Neuron (in vitro differentiated cells): ENCODE measurements around the gene CLIC6.

ENCODE experiments used
- H2AFZ ChIP-seq: one replicate; pipeline ENCODE4 v1.6.1; 2013; ENCODE audit warnings: low read depth, mild to moderate bottlenecking, inconsistent platforms, low read length, moderate library complexity
- H3K27me3 ChIP-seq: one replicate; pipeline ENCODE4 v1.6.1; 2013; ENCODE audit warnings: low read length; ENCODE audit not compliant: insufficient read depth
- H3K36me3 ChIP-seq: one replicate; pipeline ENCODE4 v1.6.1; 2013; ENCODE audit warnings: low read length; ENCODE audit not compliant: insufficient read depth
- H3K4me1 ChIP-seq: one replicate; pipeline ENCODE4 v1.6.1; 2013; ENCODE audit warnings: low read length; ENCODE audit not compliant: insufficient read depth
- H3K4me3 ChIP-seq: 2 replicates; pipeline ENCODE4 v1.5.1; 2013; ENCODE audit warnings: mild to moderate bottlenecking, low read length, moderate library complexity
- H3K9me3 ChIP-seq: one replicate; pipeline ENCODE4 v1.6.1; 2013; ENCODE audit warnings: low read length

The CLIC6 gene

GRCh38 chr21:34690041-34690792, 21.4 kb downstream of the CLIC6 start:
- Histone ChIP-seq H3K4me1 (no peaks in the 10 kb centered on the region), H2AFZ (no peak overlapping the region), H3K4me3 (no peak overlapping the region), H3K27me3 (no peaks in the 10 kb centered on the region), H3K36me3 (no peaks in the 10 kb centered on the region), H3K9me3 (no peaks in the 10 kb centered on the region)

GRCh38 chr21:34690793-34691175, 22.0 kb downstream of the CLIC6 start:
- Histone ChIP-seq H3K4me3 (no peak overlapping the region), H3K27me3 (no peaks in the 10 kb centered on the region), H3K36me3 (no peaks in the 10 kb centered on the region), H3K4me1 (no peaks in the 10 kb centered on the region), H2AFZ (no peak overlapping the region), H3K9me3 (no peaks in the 10 kb centered on the region)

- Histone ChIP-seq H3K4me1 (no peaks in the 10 kb centered on the region), H3K36me3 (no peaks in the 10 kb centered on the region), H3K9me3 (no peaks in the 10 kb centered on the region), H2AFZ (no peak overlapping the region), H3K4me3 (no peak overlapping the region), H3K27me3 (no peaks in the 10 kb centered on the region)
Observed at GRCh38 chr21:34691390-34692032, 22.7 kb downstream of the CLIC6 start.

- no peaks in the 10 kb centered on the region for H3K4me1 ChIP-seq
- H3K9me3 ChIP-seq = no peaks in the 10 kb centered on the region
- H3K36me3 ChIP-seq = no peaks in the 10 kb centered on the region
- no peak overlapping the region for H3K4me3 ChIP-seq
- H3K27me3 ChIP-seq = no peaks in the 10 kb centered on the region
- H2AFZ ChIP-seq = no peak overlapping the region
Observed at GRCh38 chr21:34692458-34693020, 23.7 kb downstream of the CLIC6 start.

- Histone ChIP-seq H3K27me3 (no peaks in the 10 kb centered on the region), H3K4me1 (peaks cover under 1% of the 10 kb centered on the region), H3K9me3 (no peaks in the 10 kb centered on the region), H3K36me3 (no peaks in the 10 kb centered on the region), H3K4me3 (no peak overlapping the region), H2AFZ (no peak overlapping the region)
Observed at GRCh38 chr21:34693192-34693810, 24.5 kb downstream of the CLIC6 start.

GRCh38 chr21:34695434-34695833, 26.6 kb downstream of the CLIC6 start:
- Histone ChIP-seq H3K4me1 (peaks cover 2% of the 10 kb centered on the region), H3K9me3 (no peaks in the 10 kb centered on the region), H3K27me3 (no peaks in the 10 kb centered on the region), H3K4me3 (no peak overlapping the region), H3K36me3 (no peaks in the 10 kb centered on the region), H2AFZ (no peak overlapping the region)

GRCh38 chr21:34696121-34696520, 27.3 kb downstream of the CLIC6 start:
- H3K36me3 ChIP-seq = no peaks in the 10 kb centered on the region
- H3K9me3 ChIP-seq = no peaks in the 10 kb centered on the region
- H3K4me3 ChIP-seq = no peak overlapping the region
- H3K4me1 ChIP-seq = peaks cover 2% of the 10 kb centered on the region
- H3K27me3 ChIP-seq = no peaks in the 10 kb centered on the region
- no peak overlapping the region for H2AFZ ChIP-seq

- Histone ChIP-seq H2AFZ (no peak overlapping the region), H3K27me3 (no peaks in the 10 kb centered on the region), H3K9me3 (no peaks in the 10 kb centered on the region), H3K4me1 (peaks cover 2% of the 10 kb centered on the region), H3K4me3 (no peak overlapping the region), H3K36me3 (no peaks in the 10 kb centered on the region)
Observed at GRCh38 chr21:34697826-34698225, 29.0 kb downstream of the CLIC6 start.

GRCh38 chr21:34698270-34699015, 29.6 kb downstream of the CLIC6 start:
- H3K4me3 ChIP-seq = no peak overlapping the region
- H3K9me3 ChIP-seq = no peaks in the 10 kb centered on the region
- H3K27me3 ChIP-seq = no peaks in the 10 kb centered on the region
- peaks cover 2% of the 10 kb centered on the region for H3K4me1 ChIP-seq
- H2AFZ ChIP-seq = no peak overlapping the region
- no peaks in the 10 kb centered on the region for H3K36me3 ChIP-seq

- Histone ChIP-seq H3K36me3 (no peaks in the 10 kb centered on the region), H3K9me3 (no peaks in the 10 kb centered on the region)
Observed at GRCh38 chr21:34700605-34701004, 31.8 kb downstream of the CLIC6 start.

GRCh38 chr21:34701726-34702125, 32.9 kb downstream of the CLIC6 start:
- H3K4me3 ChIP-seq = no peak overlapping the region
- peaks cover 5% of the 10 kb centered on the region for H3K27me3 ChIP-seq
- peaks cover 2% of the 10 kb centered on the region for H3K4me1 ChIP-seq
- no peak overlapping the region for H2AFZ ChIP-seq
- no peaks in the 10 kb centered on the region for H3K36me3 ChIP-seq
- H3K9me3 ChIP-seq = no peaks in the 10 kb centered on the region

More at GRCh38 chr21:34700605-34701004, 31.8 kb downstream of the CLIC6 start:
- Histone ChIP-seq H3K27me3 (peaks cover 5% of the 10 kb centered on the region), H3K4me1 (peaks cover 2% of the 10 kb centered on the region), H2AFZ (no peak overlapping the region), H3K4me3 (no peak overlapping the region)

- Histone ChIP-seq H2AFZ (no peak overlapping the region), H3K4me1 (peaks cover 2% of the 10 kb centered on the region), H3K27me3 (peaks cover 5% of the 10 kb centered on the region), H3K4me3 (no peak overlapping the region), H3K9me3 (no peaks in the 10 kb centered on the region), H3K36me3 (no peaks in the 10 kb centered on the region)
Observed at GRCh38 chr21:34702341-34703170, 33.8 kb downstream of the CLIC6 start.
